WI38 (cell line): Measurements from ENCODE around the gene TENT5A.

Source experiments
- H3K4me3 ChIP-seq: 2 replicates; pipeline ENCODE4 v1.5.1; 2011; ENCODE audit warnings: low read depth, mild to moderate bottlenecking, control low read depth, low read length
- CTCF ChIP-seq: IDR thresholded peaks from 2 replicates; pipeline ENCODE4 v1.5.1; 2012; ENCODE audit warnings: low read depth, mild to moderate bottlenecking, control low read depth, low read length

Gene TENT5A

GRCh38 chr6:81771097-81771496 is 18.6 kb upstream of the TENT5A start:
- no peak overlapping the region for H3K4me3 ChIP-seq
- TF ChIP-seq CTCF = no peak

- no peak overlapping the region for H3K4me3 ChIP-seq
- no peak for TF ChIP-seq CTCF
Observed at GRCh38 chr6:81770381-81770780, 17.9 kb upstream of the TENT5A start.

- no peak for TF ChIP-seq CTCF
- no peak overlapping the region for H3K4me3 ChIP-seq
Observed at GRCh38 chr6:81769824-81770223, 17.3 kb upstream of the TENT5A start.

GRCh38 chr6:81768150-81768942 is 15.9 kb upstream of the TENT5A start:
- no peak overlapping the region for H3K4me3 ChIP-seq
- TF ChIP-seq CTCF = no peak

- TF ChIP-seq CTCF = no peak
- H3K4me3 ChIP-seq = no peak overlapping the region
Observed at GRCh38 chr6:81767163-81767891, 14.8 kb upstream of the TENT5A start.

- TF ChIP-seq CTCF = no peak
- H3K4me3 ChIP-seq = no peak overlapping the region
Observed at GRCh38 chr6:81766482-81767069, 14.1 kb upstream of the TENT5A start.

GRCh38 chr6:81764531-81764930 is 12.1 kb upstream of the TENT5A start:
- no peak overlapping the region for H3K4me3 ChIP-seq
- no peak for TF ChIP-seq CTCF
